CD4-positive, alpha-beta T cell (primary cell): ENCODE results near the gene CAMK2B. TPM values are rescaled to one million over a fixed set of nuclear protein-coding genes. Genes with fewer than 3 reads are reported as not detected.

Experiments used
- ATAC-seq: fragments of 200-7000 bp; cut with Tn5 transposase; one replicate; pipeline ENCODE4 v1.10.0; 2022; ENCODE audit warnings: mild to moderate bottlenecking; ENCODE audit not compliant: poor library complexity
- CTCF ChIA-PET: fragments of 350-600 bp; sonication (Branson Sonifier 250); formaldehyde crosslinking; loops from one replicate; lab custom pipeline; 2021; ENCODE audit warnings: antibody characterized with exemption, inconsistent platforms; lab: Charles Lee
- POLR2A ChIA-PET: fragments of 350-600 bp; sonication (Branson Sonifier 250); formaldehyde crosslinking; loops from one replicate; lab custom pipeline; 2021; ENCODE audit warnings: antibody characterized with exemption, inconsistent platforms; lab: Charles Lee
- DNase-seq, 14 experiments: peaks; one replicate each; pipeline ENCODE4 v3.0.0-alpha.2; 2013 to 2020; ENCODE audit warnings: mixed read lengths in 2 of 14
- H3K27ac ChIP-seq, 2 donors: one replicate each; pipeline versions ENCODE4 v1.5.1 to v1.7.0; 2013; ENCODE audit warnings: low read length in 2 of 2, low read depth in 1 of 2, mild to moderate bottlenecking in 1 of 2
- H3K27me3 ChIP-seq, 2 experiments: 1 replicate in 1 of 2; 2 replicates in 1 of 2; pipeline versions ENCODE4 v1.6.1 to v1.7.0; 2013; ENCODE audit warnings: low read length in 2 of 2, control low read depth in 1 of 2, mild to moderate bottlenecking in 1 of 2, moderate library complexity in 1 of 2; ENCODE audit not compliant: insufficient read depth in 2 of 2, control insufficient read depth in 1 of 2
- H3K36me3 ChIP-seq: one replicate; pipeline ENCODE4 v1.6.1; 2013; ENCODE audit warnings: low read length, control low read depth; ENCODE audit not compliant: insufficient read depth
- H3K4me1 ChIP-seq: one replicate; pipeline ENCODE4 v1.6.1; 2013; ENCODE audit warnings: low read length, control low read depth; ENCODE audit not compliant: insufficient read depth
- H3K4me3 ChIP-seq: one replicate; pipeline ENCODE4 v1.5.1; 2013; ENCODE audit warnings: mild to moderate bottlenecking, low read length, moderate library complexity
- H3K9me3 ChIP-seq, 2 experiments: 1 replicate in 1 of 2; 2 replicates in 1 of 2; pipeline versions ENCODE4 v1.6.1 to v1.7.0; 2013; ENCODE audit warnings: low read length in 2 of 2, mild to moderate bottlenecking in 2 of 2, control low read depth in 1 of 2, moderate library complexity in 1 of 2; ENCODE audit not compliant: control insufficient read depth in 1 of 2, insufficient read depth in 1 of 2
- H3K27ac Mint-ChIP-seq: one replicate; pipeline ENCODE4 v1.8.0; 2020; ENCODE audit warnings: mixed read lengths
- H3K27me3 Mint-ChIP-seq: one replicate; pipeline ENCODE4 v1.8.0; 2021; ENCODE audit warnings: mixed read lengths
- H3K36me3 Mint-ChIP-seq: one replicate; pipeline ENCODE4 v1.8.0; 2021; ENCODE audit warnings: low read depth, mixed read lengths
- H3K4me1 Mint-ChIP-seq: one replicate; pipeline ENCODE4 v1.8.0; 2021; ENCODE audit warnings: low read depth, mixed read lengths
- H3K4me3 Mint-ChIP-seq: one replicate; pipeline ENCODE4 v1.8.0; 2020; ENCODE audit warnings: mild to moderate bottlenecking, mixed read lengths
- H3K9me3 Mint-ChIP-seq: one replicate; pipeline ENCODE4 v1.8.0; 2020; ENCODE audit warnings: mixed read lengths
- CTCF ChIP-seq: fragments of 200-600 bp; IDR thresholded peaks from one replicate; pipeline ENCODE4 v1.8.0; 2022; ENCODE audit warnings: antibody characterized with exemption, mild to moderate bottlenecking
- intact Hi-C, 2 experiments: fragments of 100-400 bp; cut with DNase I in 1 of 2; cut with micrococcal nuclease in 1 of 2; formaldehyde crosslinking; loops; one replicate each; pipeline versions ENCODE4 v1.15.1 to v1.9.0; 2023 to 2025; cut with DNase I, micrococcal nuclease
- total RNA-seq, 174 experiments: library from RNA in 2 of 174; stranded (reverse) in 2 of 174; gene quantifications; one replicate each; pipeline ENCODE4 v1.2.3 and lab custom pipeline; 2021 to 2026

CAMK2B gene
- total RNA-seq, 2 experiments from 2014 or later = not detected

- no peak overlapping the region for H3K4me3 Mint-ChIP-seq
- H3K36me3 Mint-ChIP-seq = no peaks in the 10 kb centered on the region
- H3K4me1 Mint-ChIP-seq = no peaks in the 10 kb centered on the region
- H3K27me3 Mint-ChIP-seq = peaks cover 7% of the 10 kb centered on the region
- ATAC-seq (no peak), DNase-seq (no peak)
- no peaks in the 10 kb centered on the region for H3K9me3 ChIP-seq
- H3K27ac ChIP-seq = no peak overlapping the region
- H3K4me3 ChIP-seq = no peak overlapping the region
- intact Hi-C loops = no loop called here
- TF ChIP-seq CTCF = no peak
- CTCF ChIA-PET = no interaction called here
- no peak overlapping the region for H3K27ac Mint-ChIP-seq
- POLR2A ChIA-PET = no interaction called here
- no peaks in the 10 kb centered on the region for H3K36me3 ChIP-seq
- no peaks in the 10 kb centered on the region for H3K4me1 ChIP-seq
- H3K9me3 Mint-ChIP-seq = no peaks in the 10 kb centered on the region
- H3K27me3 ChIP-seq = no peaks in the 10 kb centered on the region
Measured at GRCh38 chr7:44226396-44226753, 99.0 kb downstream of the CAMK2B start.

- Mint-ChIP-seq H3K36me3 (no peaks in the 10 kb centered on the region), H3K27ac (no peak overlapping the region), H3K4me1 (no peaks in the 10 kb centered on the region), H3K4me3 (no peak overlapping the region), H3K9me3 (no peaks in the 10 kb centered on the region), H3K27me3 (peaks cover 7% of the 10 kb centered on the region)
- H3K36me3 ChIP-seq = no peaks in the 10 kb centered on the region
- no peaks in the 10 kb centered on the region for H3K9me3 ChIP-seq
- no peak for TF ChIP-seq CTCF
- DNase-seq (no peak), ATAC-seq (no peak)
- no peaks in the 10 kb centered on the region for H3K4me1 ChIP-seq
- H3K4me3 ChIP-seq = no peak overlapping the region
- no peak overlapping the region for H3K27ac ChIP-seq
- intact Hi-C loops = no loop called here
- no peaks in the 10 kb centered on the region for H3K27me3 ChIP-seq
- POLR2A ChIA-PET = no interaction called here
- CTCF ChIA-PET = no interaction called here
Measured at GRCh38 chr7:44225566-44226395, 99.6 kb downstream of the CAMK2B start.

- ATAC-seq = no peak
- intact Hi-C loops = no loop called here
- H3K9me3 ChIP-seq = no peaks in the 10 kb centered on the region
- H3K4me1 Mint-ChIP-seq = no peaks in the 10 kb centered on the region
- POLR2A ChIA-PET = no interaction called here
- peaks cover 7% of the 10 kb centered on the region for H3K27me3 Mint-ChIP-seq
- H3K36me3 ChIP-seq = no peaks in the 10 kb centered on the region
- no peak overlapping the region for H3K4me3 Mint-ChIP-seq
- no peaks in the 10 kb centered on the region for H3K9me3 Mint-ChIP-seq
- no peak overlapping the region for H3K27ac ChIP-seq
- TF ChIP-seq CTCF = no peak
- no peak for DNase-seq
- no peaks in the 10 kb centered on the region for H3K36me3 Mint-ChIP-seq
- H3K27ac Mint-ChIP-seq = no peak overlapping the region
- no peaks in the 10 kb centered on the region for H3K4me1 ChIP-seq
- H3K27me3 ChIP-seq = no peaks in the 10 kb centered on the region
- no peak overlapping the region for H3K4me3 ChIP-seq
- CTCF ChIA-PET = no interaction called here
Measured at GRCh38 chr7:44224974-44225565, 100.3 kb downstream of the CAMK2B start.
